ENCODE measurements around the gene FOXJ2. TPM values are rescaled to one million over a fixed set of nuclear protein-coding genes. Genes with fewer than 3 reads are reported as not detected.

Gene FOXJ2
- total RNA-seq, 1 experiment from 2014 or later: 19.7 TPM

DNA sequence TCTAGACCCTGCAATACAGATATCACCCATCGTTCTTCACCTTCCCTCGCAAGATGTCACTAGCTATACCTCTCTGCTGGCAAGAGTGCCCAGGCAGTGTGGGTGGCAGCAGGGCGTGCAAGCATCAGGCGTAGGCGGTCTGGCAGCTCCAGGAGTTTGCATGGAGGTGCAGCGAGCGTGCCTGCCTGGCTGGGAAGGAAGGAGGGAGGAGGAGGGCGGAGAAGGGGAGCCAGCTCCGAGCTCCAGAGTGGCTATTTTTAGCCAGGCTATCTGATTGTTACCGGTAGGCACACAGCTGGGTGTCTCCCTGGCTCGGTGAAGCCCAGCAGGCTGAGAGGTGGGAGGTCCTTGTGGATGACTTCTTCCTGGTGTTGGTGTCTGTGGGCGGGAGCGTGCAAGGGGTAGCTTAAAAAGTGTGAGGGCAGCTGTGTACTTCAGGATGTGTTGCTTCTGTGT, 6.2 kb downstream of the FOXJ2 start:
- intact Hi-C loops (cut with micrococcal nuclease): no loop called here
- H3K9me3 Mint-ChIP-seq (ENCODE audit: unreplicated experiment): no peaks in the 10 kb centered on the region
- H3K27me3 Mint-ChIP-seq (ENCODE audit: insufficient read depth, unreplicated experiment): no peaks in the 10 kb centered on the region
- H3K4me3 Mint-ChIP-seq (ENCODE audit: unreplicated experiment): peak overlapping the region; percentile 54
- H3K27ac Mint-ChIP-seq (ENCODE audit: low read depth, unreplicated experiment): no peak overlapping the region
- H3K4me1 Mint-ChIP-seq (ENCODE audit: insufficient read depth, unreplicated experiment): peaks cover 51% of the 10 kb centered on the region
- ChIA-PET POLR2A (interaction anchor here (0.6 to 2.4 kb wide), 5 partner anchors 11 to 604 kb away, joined by 3 to 15 read pairs (median 5); no protein-coding TSS in a partner anchor), CTCF (interaction anchor here (0.6 to 2.3 kb wide), 6 partner anchors 35 to 898 kb away, joined by 3 to 17 read pairs (median 4); partner anchors contain the start of gene CLEC4D)
- TF ChIP-seq, protein P1, sequence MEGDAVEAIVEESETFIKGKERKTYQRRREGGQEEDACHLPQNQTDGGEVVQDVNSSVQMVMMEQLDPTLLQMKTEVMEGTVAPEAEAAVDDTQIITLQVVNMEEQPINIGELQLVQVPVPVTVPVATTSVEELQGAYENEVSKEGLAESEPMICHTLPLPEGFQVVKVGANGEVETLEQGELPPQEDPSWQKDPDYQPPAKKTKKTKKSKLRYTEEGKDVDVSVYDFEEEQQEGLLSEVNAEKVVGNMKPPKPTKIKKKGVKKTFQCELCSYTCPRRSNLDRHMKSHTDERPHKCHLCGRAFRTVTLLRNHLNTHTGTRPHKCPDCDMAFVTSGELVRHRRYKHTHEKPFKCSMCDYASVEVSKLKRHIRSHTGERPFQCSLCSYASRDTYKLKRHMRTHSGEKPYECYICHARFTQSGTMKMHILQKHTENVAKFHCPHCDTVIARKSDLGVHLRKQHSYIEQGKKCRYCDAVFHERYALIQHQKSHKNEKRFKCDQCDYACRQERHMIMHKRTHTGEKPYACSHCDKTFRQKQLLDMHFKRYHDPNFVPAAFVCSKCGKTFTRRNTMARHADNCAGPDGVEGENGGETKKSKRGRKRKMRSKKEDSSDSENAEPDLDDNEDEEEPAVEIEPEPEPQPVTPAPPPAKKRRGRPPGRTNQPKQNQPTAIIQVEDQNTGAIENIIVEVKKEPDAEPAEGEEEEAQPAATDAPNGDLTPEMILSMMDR (IDR thresholded peaks at IDR 0.05; ENCODE audit: unreplicated experiment): no peak
- DNase-seq (ENCODE audit: unreplicated experiment): peak; percentile 79
- peaks cover 38% of the 10 kb centered on the region for H3K36me3 Mint-ChIP-seq (ENCODE audit: insufficient read depth, unreplicated experiment)
- no TSS peak for BruUV-seq (replicated peaks)

DNA sequence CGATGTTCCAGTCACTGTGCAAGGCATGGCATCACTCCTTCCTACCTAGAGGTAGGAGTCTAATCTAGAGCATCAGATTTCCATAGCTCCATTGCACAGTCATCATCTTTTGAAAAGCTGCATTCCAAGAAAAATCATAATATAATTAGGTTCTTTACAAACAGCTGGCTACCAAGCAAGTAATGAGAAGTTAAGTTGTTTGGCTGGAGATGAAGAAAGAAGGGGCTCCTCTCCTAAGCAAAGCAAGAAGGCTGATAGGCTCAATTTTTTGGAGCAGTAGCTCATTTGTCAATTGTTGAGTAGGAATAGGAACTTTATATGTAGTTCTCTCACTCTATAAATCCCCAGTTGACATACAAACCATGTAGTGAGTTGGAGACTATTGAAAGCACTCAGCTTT, 8.3 kb downstream of the FOXJ2 start:
- no peak for DNase-seq (ENCODE audit: unreplicated experiment)
- peaks cover 59% of the 10 kb centered on the region for H3K36me3 Mint-ChIP-seq (ENCODE audit: insufficient read depth, unreplicated experiment)
- BruUV-seq (replicated peaks): no TSS peak
- ChIA-PET CTCF (interaction anchor here (0.6 to 2.5 kb wide), 7 partner anchors 9 to 731 kb away, joined by 3 to 14 read pairs (median 3); no protein-coding TSS in a partner anchor), POLR2A (interaction anchor here (0.7 kb wide), 1 partner anchor 129 kb away, joined by 3 read pairs; no protein-coding TSS in a partner anchor)
- H3K9me3 Mint-ChIP-seq (ENCODE audit: unreplicated experiment): no peaks in the 10 kb centered on the region
- peaks cover 32% of the 10 kb centered on the region for H3K4me1 Mint-ChIP-seq (ENCODE audit: insufficient read depth, unreplicated experiment)
- TF ChIP-seq, protein P1 (IDR thresholded peaks at IDR 0.05; ENCODE audit: unreplicated experiment): no peak
- no peak overlapping the region for H3K27ac Mint-ChIP-seq (ENCODE audit: low read depth, unreplicated experiment)
- no peak overlapping the region for H3K4me3 Mint-ChIP-seq (ENCODE audit: unreplicated experiment)
- intact Hi-C loops (cut with micrococcal nuclease): no loop called here
- H3K27me3 Mint-ChIP-seq (ENCODE audit: insufficient read depth, unreplicated experiment): no peaks in the 10 kb centered on the region

DNA sequence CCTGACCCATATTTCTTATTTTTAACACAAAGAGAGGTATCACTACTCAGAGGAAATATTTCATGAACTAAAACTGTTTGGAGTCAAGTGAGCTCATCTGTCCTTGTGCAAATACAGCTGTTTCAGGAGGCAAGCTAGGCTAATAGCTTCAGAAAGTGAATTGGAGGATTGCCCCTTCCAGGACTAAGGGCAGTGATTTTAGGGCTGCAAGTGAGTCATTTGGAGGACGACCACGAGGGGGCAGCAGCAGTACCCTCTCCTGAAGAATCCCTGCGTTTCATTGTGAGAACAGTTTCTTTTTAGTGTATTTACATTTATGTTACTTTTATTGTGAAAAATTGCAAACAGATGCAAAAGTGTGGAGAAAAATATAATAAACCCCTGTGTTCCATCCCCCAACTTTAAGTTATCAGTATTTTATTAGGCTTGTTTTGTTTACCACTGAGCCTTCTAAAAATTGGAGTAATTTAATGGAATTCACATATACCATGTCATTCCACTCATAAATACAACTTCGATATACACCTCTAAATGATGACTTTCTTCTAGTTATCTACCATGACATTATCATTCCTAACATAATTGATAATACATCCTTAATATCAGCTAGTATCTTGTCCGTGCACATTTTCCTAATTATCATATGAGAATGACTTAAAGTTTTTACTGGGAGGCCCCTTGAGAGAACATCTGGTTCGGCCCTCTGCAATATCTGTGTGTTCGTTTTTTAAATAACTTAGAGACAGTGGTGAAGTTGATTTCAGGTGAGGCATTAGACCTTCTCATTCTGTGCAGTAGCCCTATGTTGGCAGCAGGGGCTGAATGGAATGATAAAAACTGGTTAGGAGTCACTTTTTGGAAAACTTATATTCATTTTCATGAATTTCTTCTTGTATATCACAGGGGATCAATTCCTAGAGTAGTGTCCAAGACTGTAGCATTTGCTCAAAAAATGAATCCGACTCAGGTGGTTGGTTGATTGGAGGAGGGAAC, 13.7 kb downstream of the FOXJ2 start:
- POLR2A ChIA-PET: interaction anchor here (1.3 to 2.2 kb wide), 4 partner anchors 12 to 31 kb away, joined by 4 to 10 read pairs (median 4); no protein-coding TSS in a partner anchor

More for the DNA sequence above, 13.7 kb downstream of the FOXJ2 start:
- no peaks in the 10 kb centered on the region for H3K4me1 Mint-ChIP-seq (ENCODE audit: insufficient read depth, unreplicated experiment)
- intact Hi-C loops (cut with micrococcal nuclease): loop anchor here (1.0 kb wide), 1 partner anchor 32 kb away; no protein-coding TSS in a partner anchor
- H3K9me3 Mint-ChIP-seq (ENCODE audit: unreplicated experiment): no peaks in the 10 kb centered on the region
- peak; percentile 78 for DNase-seq (ENCODE audit: unreplicated experiment)
- peaks cover 90% of the 10 kb centered on the region for H3K36me3 Mint-ChIP-seq (ENCODE audit: insufficient read depth, unreplicated experiment)
- H3K4me3 Mint-ChIP-seq (ENCODE audit: unreplicated experiment): no peak overlapping the region
- BruUV-seq (replicated peaks): no TSS peak
- CTCF ChIA-PET: interaction anchor here (0.6 to 3.3 kb wide), 31 partner anchors 8 to 431 kb away, joined by 3 to 42 read pairs (median 5); partner anchors contain the start of genes C3AR1 and NECAP1
- TF ChIP-seq, protein P1 (IDR thresholded peaks at IDR 0.05; ENCODE audit: unreplicated experiment): peak; percentile 75
- H3K27ac Mint-ChIP-seq (ENCODE audit: low read depth, unreplicated experiment): no peak overlapping the region
- no peaks in the 10 kb centered on the region for H3K27me3 Mint-ChIP-seq (ENCODE audit: insufficient read depth, unreplicated experiment)

Data from MCF 10A (cell line).